ENCODE measurements around the gene RIT2. TPM values are rescaled to one million over a fixed set of nuclear protein-coding genes. Genes with fewer than 3 reads are reported as not detected.
A peak's percentile ranks its signal among the peaks of the same experiment; 100 is the strongest.

The RIT2 gene
- total RNA-seq, 1 donor from 2014 or later = not detected

- TF ChIP-seq, protein P1, sequence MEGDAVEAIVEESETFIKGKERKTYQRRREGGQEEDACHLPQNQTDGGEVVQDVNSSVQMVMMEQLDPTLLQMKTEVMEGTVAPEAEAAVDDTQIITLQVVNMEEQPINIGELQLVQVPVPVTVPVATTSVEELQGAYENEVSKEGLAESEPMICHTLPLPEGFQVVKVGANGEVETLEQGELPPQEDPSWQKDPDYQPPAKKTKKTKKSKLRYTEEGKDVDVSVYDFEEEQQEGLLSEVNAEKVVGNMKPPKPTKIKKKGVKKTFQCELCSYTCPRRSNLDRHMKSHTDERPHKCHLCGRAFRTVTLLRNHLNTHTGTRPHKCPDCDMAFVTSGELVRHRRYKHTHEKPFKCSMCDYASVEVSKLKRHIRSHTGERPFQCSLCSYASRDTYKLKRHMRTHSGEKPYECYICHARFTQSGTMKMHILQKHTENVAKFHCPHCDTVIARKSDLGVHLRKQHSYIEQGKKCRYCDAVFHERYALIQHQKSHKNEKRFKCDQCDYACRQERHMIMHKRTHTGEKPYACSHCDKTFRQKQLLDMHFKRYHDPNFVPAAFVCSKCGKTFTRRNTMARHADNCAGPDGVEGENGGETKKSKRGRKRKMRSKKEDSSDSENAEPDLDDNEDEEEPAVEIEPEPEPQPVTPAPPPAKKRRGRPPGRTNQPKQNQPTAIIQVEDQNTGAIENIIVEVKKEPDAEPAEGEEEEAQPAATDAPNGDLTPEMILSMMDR (IDR thresholded peaks at IDR 0.05; ENCODE audit: unreplicated experiment) = no peak
- Mint-ChIP-seq H3K27me3 (no peaks in the 10 kb centered on the region), H3K9me3 (ENCODE audit: low read depth) (peaks cover 2% of the 10 kb centered on the region), H3K4me3 (ENCODE audit: low read depth) (no peak overlapping the region), H3K4me1 (ENCODE audit: low read depth) (peaks cover 11% of the 10 kb centered on the region), H3K36me3 (ENCODE audit: insufficient read depth) (no peaks in the 10 kb centered on the region), H3K27ac (peak overlapping the region; percentile 84)
- no peak for DNase-seq (ENCODE audit: low spot score, unreplicated experiment)
Observed at GRCh38 chr18:42706618-42707017, 408.9 kb downstream of the RIT2 start.

DNA sequence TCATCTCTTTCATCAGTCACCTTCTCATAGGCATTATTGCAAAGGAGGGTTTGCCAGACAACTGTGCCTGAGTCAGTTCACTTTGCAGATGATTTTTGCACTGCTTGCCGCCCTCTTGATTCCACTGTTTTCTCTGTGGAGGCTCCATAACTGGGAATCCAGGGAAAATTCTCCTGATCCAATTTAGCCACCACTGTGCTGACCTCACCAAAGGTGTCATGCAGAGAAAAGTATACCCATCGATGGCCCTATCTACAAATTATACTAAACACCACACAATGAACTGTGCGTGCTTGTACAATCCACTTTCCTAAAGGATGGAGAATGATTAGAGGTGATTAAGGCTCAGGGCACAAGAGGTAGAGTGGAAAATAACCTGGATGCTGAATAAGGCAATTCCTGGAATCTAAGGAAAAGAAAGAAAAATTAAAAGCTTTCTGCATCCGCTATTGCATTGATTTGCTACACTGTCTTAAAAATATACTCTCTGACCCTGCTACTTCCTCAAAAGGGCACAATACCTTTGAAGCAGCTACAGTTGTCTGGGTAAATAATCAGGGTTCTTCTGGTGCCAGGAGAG is 409.4 kb downstream of the RIT2 start:
- H3K9me3 Mint-ChIP-seq (ENCODE audit: low read depth) = peaks cover 2% of the 10 kb centered on the region
- no peak overlapping the region for H3K27ac Mint-ChIP-seq
- no peak overlapping the region for H3K4me3 Mint-ChIP-seq (ENCODE audit: low read depth)
- H3K4me1 Mint-ChIP-seq (ENCODE audit: low read depth) = peaks cover 11% of the 10 kb centered on the region
- no peak for DNase-seq (ENCODE audit: low spot score, unreplicated experiment)
- H3K36me3 Mint-ChIP-seq (ENCODE audit: insufficient read depth) = no peaks in the 10 kb centered on the region
- no peaks in the 10 kb centered on the region for H3K27me3 Mint-ChIP-seq
- TF ChIP-seq, protein P1 (IDR thresholded peaks at IDR 0.05; ENCODE audit: unreplicated experiment) = no peak

Other genes starting within 250 kb of the RIT2 start
- 4.6 and 4.8 TPM in 2 replicates for gene SYT4, start 161.8 kb upstream of the RIT2 start, total RNA-seq